HepG2 (cell line): ENCODE measurements around the gene TCFL5. TPM values are rescaled to one million over a fixed set of nuclear protein-coding genes. Genes with fewer than 3 reads are reported as not detected.

Source experiments
- DPF2 ChIP-seq: sonication (generic); formaldehyde crosslinking; IDR thresholded peaks from 2 replicates; pipeline ENCODE4 v1.4.0; 2020; ENCODE audit warnings: mild to moderate bottlenecking, low read depth, missing genetic modification reagents, borderline replicate concordance
- EED ChIP-seq: sonication (generic); formaldehyde crosslinking; IDR thresholded peaks from 2 replicates; pipeline ENCODE4 v1.5.0; 2020; ENCODE audit warnings: mild to moderate bottlenecking, missing genetic modification reagents
- GATA4 ChIP-seq: sonication (generic); IDR thresholded peaks from 2 replicates; pipeline ENCODE4 v1.6.1; 2016; ENCODE audit warnings: antibody characterized with exemption, low read depth, borderline replicate concordance
- HHEX ChIP-seq: IDR thresholded peaks from 2 replicates; pipeline ENCODE4 v1.6.1; 2016; ENCODE audit warnings: control low read depth
- ISX ChIP-seq: sonication (generic); formaldehyde crosslinking; conservative IDR thresholded peaks from 2 replicates; pipeline ENCODE4 v1.5.0; 2020; ENCODE audit warnings: missing genetic modification reagents
- JDP2 ChIP-seq: sonication (generic); formaldehyde crosslinking; IDR thresholded peaks from 2 replicates; pipeline ENCODE4 v1.8.1; 2022; ENCODE audit warnings: missing genetic modification reagents, borderline replicate concordance
- KLF9 ChIP-seq: IDR thresholded peaks from 2 replicates; pipeline ENCODE4 v1.6.1; 2016; ENCODE audit warnings: low read depth
- MZF1 ChIP-seq: sonication (generic); formaldehyde crosslinking; IDR thresholded peaks from 2 replicates; pipeline ENCODE4 v1.8.1; 2023; ENCODE audit warnings: mild to moderate bottlenecking, missing genetic modification reagents, borderline replicate concordance
- NFE2L1 ChIP-seq: sonication (generic); formaldehyde crosslinking; IDR thresholded peaks from 2 replicates; pipeline ENCODE4 v1.4.0; 2020; ENCODE audit warnings: missing genetic modification reagents, mild to moderate bottlenecking, borderline replicate concordance
- PAX8 ChIP-seq: sonication (generic); formaldehyde crosslinking; IDR thresholded peaks from 2 replicates; pipeline ENCODE4 v1.8.0; 2022; ENCODE audit warnings: mild to moderate bottlenecking, missing genetic modification reagents, borderline replicate concordance
- SIN3A ChIP-seq: IDR thresholded peaks from 2 replicates; pipeline ENCODE4 v1.6.1; 2011; ENCODE audit warnings: low read depth, mild to moderate bottlenecking, control low read depth, low read length, borderline replicate concordance
- SMC3 ChIP-seq: IDR thresholded peaks from 2 replicates; pipeline ENCODE4 v1.6.1; 2011; ENCODE audit warnings: low read length, improper control_type of control experiment
- STAT5B ChIP-seq: sonication (generic); formaldehyde crosslinking; IDR thresholded peaks from 2 replicates; pipeline ENCODE4 v1.4.0; 2020; ENCODE audit warnings: missing genetic modification reagents
- TEAD2 ChIP-seq: sonication (generic); formaldehyde crosslinking; IDR thresholded peaks from 2 replicates; pipeline ENCODE4 v1.9.0; 2021; ENCODE audit warnings: missing genetic modification reagents
- YEATS4 ChIP-seq: sonication (generic); formaldehyde crosslinking; IDR thresholded peaks from 2 replicates; pipeline ENCODE4 v1.4.0; 2020; ENCODE audit warnings: missing genetic modification reagents, borderline replicate concordance
- ZNF562 ChIP-seq: sonication (generic); formaldehyde crosslinking; IDR thresholded peaks from 2 replicates; pipeline ENCODE4 v1.8.0; 2022; ENCODE audit warnings: missing genetic modification reagents, borderline replicate concordance
- ZNF772 ChIP-seq: sonication (generic); formaldehyde crosslinking; IDR thresholded peaks from 2 replicates; pipeline ENCODE4 v1.5.0; 2020; ENCODE audit warnings: mild to moderate bottlenecking, missing genetic modification reagents
- ZNF850 ChIP-seq: sonication (generic); formaldehyde crosslinking; conservative IDR thresholded peaks from 2 replicates; pipeline ENCODE4 v1.9.0; 2021; ENCODE audit warnings: mild to moderate bottlenecking, missing genetic modification reagents
- polyA plus RNA-seq, 8 experiments: library from polyadenylated mRNA; depleted of rRNA in 3 of 8; stranded (reverse) in 7 of 8; unstranded in 1 of 8; fragments of >200 nt; fragmentation: Illumina TruSeq in 4 of 8; extraction: Trizol in 4 of 8; gene quantifications; 2 replicates each; pipeline versions ENCODE4 v1.2.1 to v1.2.3, GENCODE V29; 2011 to 2016; ENCODE audit warnings: low read depth in 4 of 8, missing spikeins in 1 of 8, mixed read lengths in 1 of 8; ENCODE audit not compliant: insufficient read depth in 1 of 8
- total RNA-seq, 5 experiments: library from RNA; depleted of rRNA; stranded (reverse); fragments of >200 nt; fragmentation: Illumina TruSeq; extraction: Trizol; gene quantifications; 2 replicates each; pipeline ENCODE4 v1.2.3, GENCODE V29; 2016; ENCODE audit warnings: low read depth in 1 of 5
- TF ChIP-seq, protein P1 (sequence below): sonication (generic); formaldehyde crosslinking; IDR thresholded peaks from 2 replicates; pipeline ENCODE4 v1.5.0; 2020; ENCODE audit warnings: missing genetic modification reagents
- TF ChIP-seq, protein P2 (sequence below): sonication (generic); formaldehyde crosslinking; IDR thresholded peaks from 2 replicates; pipeline ENCODE4 v1.8.0; 2022; ENCODE audit warnings: mild to moderate bottlenecking, missing genetic modification reagents, borderline replicate concordance
- TF ChIP-seq, protein P3 (sequence below): sonication (generic); formaldehyde crosslinking; IDR thresholded peaks from 2 replicates; pipeline ENCODE4 v1.9.0; 2022; ENCODE audit warnings: low read depth, missing genetic modification reagents
- TF ChIP-seq, protein P4 (sequence below): sonication (generic); formaldehyde crosslinking; IDR thresholded peaks from 2 replicates; pipeline ENCODE4 v1.4.0; 2020; ENCODE audit warnings: missing genetic modification reagents
- TF ChIP-seq, protein P5 (sequence below): sonication (generic); formaldehyde crosslinking; IDR thresholded peaks from 2 replicates; pipeline ENCODE4 v1.5.0; 2020; ENCODE audit warnings: missing genetic modification reagents

Gene TCFL5
- total and polyA plus RNA-seq, 2 of the 13 experiments (the other 11 are each of a cell fraction or from before 2014, with no cell fraction given): 14.8 to 20.0 TPM

DNA sequence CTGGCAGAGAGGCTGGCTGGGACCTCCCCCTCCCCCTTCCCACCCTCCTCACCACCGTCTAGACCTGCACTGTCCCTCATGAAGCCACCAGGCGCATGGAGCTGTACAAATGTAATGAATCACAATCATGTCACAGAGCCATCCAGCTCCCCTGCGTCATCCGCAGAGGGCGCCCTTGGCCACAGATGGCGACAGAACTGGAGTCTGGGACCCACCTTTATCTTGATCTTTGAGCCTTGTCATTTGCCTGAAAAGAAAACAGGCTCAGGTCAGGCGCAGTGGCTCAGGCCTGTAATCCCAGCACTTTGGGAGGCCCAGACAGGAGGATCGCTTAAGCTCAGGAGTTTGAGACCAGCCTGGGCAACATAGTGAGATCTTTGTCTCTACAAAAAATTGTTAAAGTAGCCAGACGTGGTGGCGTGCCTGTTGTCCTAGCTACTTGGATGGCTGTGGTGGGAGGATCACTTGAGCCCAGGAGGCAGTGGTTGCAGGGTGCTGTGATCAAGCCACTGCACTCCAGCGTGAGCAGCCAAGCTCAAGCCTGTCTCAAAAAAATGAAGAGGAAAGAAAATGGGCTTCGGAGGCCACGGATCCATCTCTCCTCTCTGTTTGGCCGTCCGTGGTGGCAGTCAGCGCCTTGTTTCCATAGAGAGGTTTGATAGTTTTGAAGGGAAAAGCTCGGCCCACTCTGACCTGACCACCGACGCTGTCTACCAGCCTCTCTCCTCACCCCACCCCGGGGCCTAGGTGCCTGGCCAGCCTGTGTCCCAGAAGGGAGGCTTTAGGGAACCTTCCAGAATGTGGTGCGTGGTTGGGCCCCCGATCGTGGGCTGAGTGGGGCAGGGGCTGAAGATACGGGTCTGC, 38.6 kb downstream of the TCFL5 start (continued):
- TF ChIP-seq, protein P1, sequence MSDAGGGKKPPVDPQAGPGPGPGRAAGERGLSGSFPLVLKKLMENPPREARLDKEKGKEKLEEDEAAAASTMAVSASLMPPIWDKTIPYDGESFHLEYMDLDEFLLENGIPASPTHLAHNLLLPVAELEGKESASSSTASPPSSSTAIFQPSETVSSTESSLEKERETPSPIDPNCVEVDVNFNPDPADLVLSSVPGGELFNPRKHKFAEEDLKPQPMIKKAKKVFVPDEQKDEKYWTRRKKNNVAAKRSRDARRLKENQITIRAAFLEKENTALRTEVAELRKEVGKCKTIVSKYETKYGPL: no peak
- TF ChIP-seq, protein P2, sequence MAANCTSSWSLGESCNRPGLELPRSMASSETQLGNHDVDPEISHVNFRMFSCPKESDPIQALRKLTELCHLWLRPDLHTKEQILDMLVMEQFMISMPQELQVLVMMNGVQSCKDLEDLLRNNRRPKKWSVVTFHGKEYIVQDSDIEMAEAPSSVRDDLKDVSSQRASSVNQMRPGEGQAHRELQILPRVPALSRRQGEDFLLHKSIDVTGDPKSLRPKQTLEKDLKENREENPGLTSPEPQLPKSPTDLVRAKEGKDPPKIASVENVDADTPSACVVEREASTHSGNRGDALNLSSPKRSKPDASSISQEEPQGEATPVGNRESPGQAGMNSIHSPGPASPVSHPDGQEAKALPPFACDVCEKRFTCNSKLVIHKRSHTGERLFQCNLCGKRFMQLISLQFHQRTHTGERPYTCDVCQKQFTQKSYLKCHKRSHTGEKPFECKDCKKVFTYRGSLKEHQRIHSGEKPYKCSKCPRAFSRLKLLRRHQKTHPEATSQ (CRISPR knock-in tag): no peak
- peak; percentile 52; the same call in 1 of the 2 replicates for TF ChIP-seq SIN3A
- TF ChIP-seq, protein P3, sequence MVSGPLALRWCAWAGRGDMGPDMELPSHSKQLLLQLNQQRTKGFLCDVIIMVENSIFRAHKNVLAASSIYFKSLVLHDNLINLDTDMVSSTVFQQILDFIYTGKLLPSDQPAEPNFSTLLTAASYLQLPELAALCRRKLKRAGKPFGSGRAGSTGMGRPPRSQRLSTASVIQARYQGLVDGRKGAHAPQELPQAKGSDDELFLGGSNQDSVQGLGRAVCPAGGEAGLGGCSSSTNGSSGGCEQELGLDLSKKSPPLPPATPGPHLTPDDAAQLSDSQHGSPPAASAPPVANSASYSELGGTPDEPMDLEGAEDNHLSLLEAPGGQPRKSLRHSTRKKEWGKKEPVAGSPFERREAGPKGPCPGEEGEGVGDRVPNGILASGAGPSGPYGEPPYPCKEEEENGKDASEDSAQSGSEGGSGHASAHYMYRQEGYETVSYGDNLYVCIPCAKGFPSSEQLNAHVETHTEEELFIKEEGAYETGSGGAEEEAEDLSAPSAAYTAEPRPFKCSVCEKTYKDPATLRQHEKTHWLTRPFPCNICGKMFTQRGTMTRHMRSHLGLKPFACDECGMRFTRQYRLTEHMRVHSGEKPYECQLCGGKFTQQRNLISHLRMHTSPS (CRISPR knock-in tag): peak; percentile 51; the same call in 1 of the 2 replicates
- TF ChIP-seq, protein P4, sequence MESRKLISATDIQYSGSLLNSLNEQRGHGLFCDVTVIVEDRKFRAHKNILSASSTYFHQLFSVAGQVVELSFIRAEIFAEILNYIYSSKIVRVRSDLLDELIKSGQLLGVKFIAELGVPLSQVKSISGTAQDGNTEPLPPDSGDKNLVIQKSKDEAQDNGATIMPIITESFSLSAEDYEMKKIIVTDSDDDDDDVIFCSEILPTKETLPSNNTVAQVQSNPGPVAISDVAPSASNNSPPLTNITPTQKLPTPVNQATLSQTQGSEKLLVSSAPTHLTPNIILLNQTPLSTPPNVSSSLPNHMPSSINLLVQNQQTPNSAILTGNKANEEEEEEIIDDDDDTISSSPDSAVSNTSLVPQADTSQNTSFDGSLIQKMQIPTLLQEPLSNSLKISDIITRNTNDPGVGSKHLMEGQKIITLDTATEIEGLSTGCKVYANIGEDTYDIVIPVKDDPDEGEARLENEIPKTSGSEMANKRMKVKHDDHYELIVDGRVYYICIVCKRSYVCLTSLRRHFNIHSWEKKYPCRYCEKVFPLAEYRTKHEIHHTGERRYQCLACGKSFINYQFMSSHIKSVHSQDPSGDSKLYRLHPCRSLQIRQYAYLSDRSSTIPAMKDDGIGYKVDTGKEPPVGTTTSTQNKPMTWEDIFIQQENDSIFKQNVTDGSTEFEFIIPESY (CRISPR knock-in tag): peak; percentile 96
- TF ChIP-seq ZNF772 (CRISPR knock-in tag): 0 out of 2 replicates have a peak, but pooled peaks have one; percentile 56
- no peak for TF ChIP-seq ZNF562 (CRISPR knock-in tag)
- no peak for TF ChIP-seq ZNF850
- no peak; the same call in 1 of the 2 replicates for TF ChIP-seq HHEX (CRISPR knock-in tag)
- TF ChIP-seq JDP2 (CRISPR knock-in tag): no peak
- TF ChIP-seq GATA4: no peak
- TF ChIP-seq SMC3: peak; percentile 94
- TF ChIP-seq MZF1: 0 out of 2 replicates have a peak, but pooled peaks have one; percentile 39
- peak; percentile 85; the same call in 1 of the 2 replicates for TF ChIP-seq KLF9 (CRISPR knock-in tag)
- peak; percentile 70; the same call in 1 of the 2 replicates for TF ChIP-seq EED (CRISPR knock-in tag)
- no peak for TF ChIP-seq TEAD2 (CRISPR knock-in tag)
- no peak for TF ChIP-seq NFE2L1
- TF ChIP-seq, protein P5, sequence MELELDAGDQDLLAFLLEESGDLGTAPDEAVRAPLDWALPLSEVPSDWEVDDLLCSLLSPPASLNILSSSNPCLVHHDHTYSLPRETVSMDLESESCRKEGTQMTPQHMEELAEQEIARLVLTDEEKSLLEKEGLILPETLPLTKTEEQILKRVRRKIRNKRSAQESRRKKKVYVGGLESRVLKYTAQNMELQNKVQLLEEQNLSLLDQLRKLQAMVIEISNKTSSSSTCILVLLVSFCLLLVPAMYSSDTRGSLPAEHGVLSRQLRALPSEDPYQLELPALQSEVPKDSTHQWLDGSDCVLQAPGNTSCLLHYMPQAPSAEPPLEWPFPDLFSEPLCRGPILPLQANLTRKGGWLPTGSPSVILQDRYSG (CRISPR knock-in tag): peak; percentile 67; the same call in 1 of the 2 replicates
- peak; percentile 25; the same call in 1 of the 2 replicates for TF ChIP-seq DPF2 (CRISPR knock-in tag)
- no peak for TF ChIP-seq STAT5B (CRISPR knock-in tag)
- peak; percentile 66; the same call in 1 of the 2 replicates for TF ChIP-seq YEATS4
- TF ChIP-seq PAX8 (CRISPR knock-in tag): no peak
- TF ChIP-seq ISX (CRISPR knock-in tag): no peak
